ENCODE measurements around the gene TFEB. TPM values are rescaled to one million over a fixed set of nuclear protein-coding genes. Genes with fewer than 3 reads are reported as not detected.

TFEB gene
- polyA plus RNA-seq, 1 donor (not counting 4 experiments of a cell fraction or from before 2014, with no cell fraction given) = 4.3 TPM

- peaks cover 46% of the 10 kb centered on the region for H3K4me1 ChIP-seq (ENCODE audit: control insufficient read depth, extremely low read depth, insufficient read depth, low read length)
Measured at GRCh38 chr6:41715795-41716515, 19.5 kb downstream of the TFEB start.

GRCh38 chr6:41714556-41715273 lies 20.7 kb downstream of the TFEB start:
- Histone ChIP-seq H3K27ac (ENCODE audit: control insufficient read depth, insufficient read depth, low read length) (no peak overlapping the region), H3K9ac (ENCODE audit: control insufficient read depth, extremely low read depth, insufficient read depth, low read length) (no peak overlapping the region)

More at GRCh38 chr6:41715795-41716515, 19.5 kb downstream of the TFEB start:
- TF ChIP-seq EZH2 (IDR thresholded peaks at IDR 0.05; ENCODE audit: low read length) (no peak), CTCF (optimal IDR thresholded peaks at IDR 0.05 in 1 of 3, IDR thresholded peaks at IDR 0.05 in 1 of 3, conservative IDR thresholded peaks at IDR 0.05 in 1 of 3; ENCODE audit: extremely low read depth in 1 of 3, insufficient read depth in 2 of 3, low read length in 3 of 3) (no peak)
- Histone ChIP-seq H3K9me3 (ENCODE audit: control insufficient read depth, low read depth, low read length) (no peaks in the 10 kb centered on the region), H3K9me1 (ENCODE audit: control insufficient read depth, extremely low read depth, insufficient read depth, low read length) (no peaks in the 10 kb centered on the region), H3K9ac (ENCODE audit: control insufficient read depth, extremely low read depth, insufficient read depth, low read length) (no peak overlapping the region), H3K4me3 (ENCODE audit: control insufficient read depth in 2 of 3, extremely low read depth in 1 of 3, insufficient read depth in 2 of 3, low read depth in 1 of 3, low read length in 3 of 3) (no peak overlapping the region), H3K27ac (ENCODE audit: control insufficient read depth, insufficient read depth, low read length) (no peak overlapping the region), H3K36me3 (ENCODE audit: control insufficient read depth in 2 of 2, extremely low read depth in 1 of 2, insufficient read depth in 2 of 2, low read length in 2 of 2) (peaks cover 0 to 1% of the 10 kb centered on the region in 2 experiments), H3K4me2 (ENCODE audit: control insufficient read depth, extremely low read depth, insufficient read depth, low read depth, low read length) (no peak overlapping the region), H2AFZ (ENCODE audit: control insufficient read depth, low read length) (no peak overlapping the region), H3K27me3 (ENCODE audit: control insufficient read depth, extremely low read depth, insufficient read depth, low read length) (no peaks in the 10 kb centered on the region), H3K79me2 (ENCODE audit: control insufficient read depth, insufficient read depth, low read length) (no peaks in the 10 kb centered on the region), H4K20me1 (ENCODE audit: control insufficient read depth, extremely low read depth, insufficient read depth, low read length) (no peaks in the 10 kb centered on the region)
- dilution Hi-C loops (cut with MboI; ENCODE audit: extremely low pct_ligation_motif_present, low sequenced_read_pairs) = no loop called here
- no peak for DNase-seq (ENCODE audit: low read depth, low spot score)
- no peak for FAIRE-seq

More at GRCh38 chr6:41714556-41715273, 20.7 kb downstream of the TFEB start:
- TF ChIP-seq CTCF (optimal IDR thresholded peaks at IDR 0.05 in 1 of 3, IDR thresholded peaks at IDR 0.05 in 1 of 3, conservative IDR thresholded peaks at IDR 0.05 in 1 of 3; ENCODE audit: extremely low read depth in 1 of 3, insufficient read depth in 2 of 3, low read length in 3 of 3) (no peak), EZH2 (IDR thresholded peaks at IDR 0.05; ENCODE audit: low read length) (no peak)
- H3K27me3 ChIP-seq (ENCODE audit: control insufficient read depth, extremely low read depth, insufficient read depth, low read length) = no peaks in the 10 kb centered on the region
- no peak overlapping the region for H3K4me2 ChIP-seq (ENCODE audit: control insufficient read depth, extremely low read depth, insufficient read depth, low read depth, low read length)
- no peak overlapping the region for H2AFZ ChIP-seq (ENCODE audit: control insufficient read depth, low read length)
- H3K4me3 ChIP-seq (ENCODE audit: control insufficient read depth in 2 of 3, extremely low read depth in 1 of 3, insufficient read depth in 2 of 3, low read depth in 1 of 3, low read length in 3 of 3) = no peak overlapping the region
- no peaks in the 10 kb centered on the region for H3K9me1 ChIP-seq (ENCODE audit: control insufficient read depth, extremely low read depth, insufficient read depth, low read length)
- H3K36me3 ChIP-seq (ENCODE audit: control insufficient read depth in 2 of 2, extremely low read depth in 1 of 2, insufficient read depth in 2 of 2, low read length in 2 of 2) = peaks cover 0 to 1% of the 10 kb centered on the region in 2 experiments
- H3K79me2 ChIP-seq (ENCODE audit: control insufficient read depth, insufficient read depth, low read length) = no peaks in the 10 kb centered on the region
- H3K4me1 ChIP-seq (ENCODE audit: control insufficient read depth, extremely low read depth, insufficient read depth, low read length) = peaks cover 46% of the 10 kb centered on the region
- no peak for FAIRE-seq
- no peaks in the 10 kb centered on the region for H3K9me3 ChIP-seq (ENCODE audit: control insufficient read depth, low read depth, low read length)
- dilution Hi-C loops (cut with MboI; ENCODE audit: extremely low pct_ligation_motif_present, low sequenced_read_pairs) = no loop called here
- H4K20me1 ChIP-seq (ENCODE audit: control insufficient read depth, extremely low read depth, insufficient read depth, low read length) = no peaks in the 10 kb centered on the region
- no peak for DNase-seq (ENCODE audit: low read depth, low spot score)
